SU-DHL-6 (cell line): ENCODE data around the gene RNPC3.
"Not testable (repeated sequence)": the region's sequence is repeated elsewhere in the genome, so short reads cannot be mapped to it uniquely, and the experiment has no call there.

Experiments used
- CTCF ChIP-seq: fragments of 200-600 bp; sonication (generic); IDR thresholded peaks from one replicate; pipeline ENCODE4 v1.5.1; 2017; ENCODE audit warnings: antibody characterized with exemption, mild to moderate bottlenecking, low read length, moderate library complexity; ENCODE audit not compliant: insufficient read depth, poor library complexity, severe bottlenecking
- EZH2phosphoT487 ChIP-seq: fragments of 200-600 bp; sonication (generic), shearing (Covaris generic); conservative IDR thresholded peaks from 2 replicates; pipeline ENCODE4 v1.6.1; 2018; ENCODE audit warnings: mild to moderate bottlenecking, antibody characterized with exemption, low read length, moderate library complexity, mixed read lengths

- not testable (repeated sequence) for TF ChIP-seq CTCF, EZH2phosphoT487
These were observed 45.8 kb downstream of the RNPC3 start, which contains the start of gene AMY2B for GRCh38 chr1:103571289-103571688.
